Hematopoietic multipotent progenitor cell treated with erythropoietin and hydrocortisone succinate and interleukin-3 and kit ligand, for 17 days (in vitro differentiated cells): ENCODE data around the gene YLPM1.

Experiments used
- DNase-seq: peaks from one replicate; pipeline ENCODE4 v3.0.0-alpha.2; 2015; ENCODE audit warnings: low spot score

Gene YLPM1

GRCh38 chr14:74840603-74841030 lies 77.5 kb downstream of the YLPM1 start:
- DNase-seq, result no peak

GRCh38 chr14:74841230-74842207 lies 78.4 kb downstream of the YLPM1 start:
- DNase-seq, result no peak

GRCh38 chr14:74843653-74844052 lies 80.5 kb downstream of the YLPM1 start:
- DNase-seq, result no peak

GRCh38 chr14:74846168-74846567 lies 83.1 kb downstream of the YLPM1 start:
- no peak for DNase-seq

- no peak for DNase-seq
Measured at GRCh38 chr14:74846968-74847665, 84.0 kb downstream of the YLPM1 start.

- no peak for DNase-seq
Measured at GRCh38 chr14:74848768-74849167, 85.7 kb downstream of the YLPM1 start.

- DNase-seq, result no peak
Measured at GRCh38 chr14:74852922-74853530, 89.9 kb downstream of the YLPM1 start.

GRCh38 chr14:74853581-74853980 lies 90.5 kb downstream of the YLPM1 start:
- DNase-seq, result no peak

GRCh38 chr14:74855021-74855420 lies 91.9 kb downstream of the YLPM1 start:
- DNase-seq, result no peak

GRCh38 chr14:74855945-74856344 lies 92.8 kb downstream of the YLPM1 start:
- no peak for DNase-seq

GRCh38 chr14:74856366-74856765 lies 93.2 kb downstream of the YLPM1 start:
- DNase-seq, result no peak

- no peak for DNase-seq
Measured at GRCh38 chr14:74858022-74858421, 94.9 kb downstream of the YLPM1 start.

GRCh38 chr14:74859757-74860552 lies 96.8 kb downstream of the YLPM1 start:
- DNase-seq, result no peak

GRCh38 chr14:74860899-74861733 lies 98.0 kb downstream of the YLPM1 start:
- DNase-seq, result peak; percentile 91

- DNase-seq, result no peak
Measured at GRCh38 chr14:74861734-74862090, 98.6 kb downstream of the YLPM1 start.

- no peak for DNase-seq
Measured at GRCh38 chr14:74863274-74863673, 100.2 kb downstream of the YLPM1 start.

- DNase-seq, result no peak
Measured at GRCh38 chr14:74864198-74864597, 101.1 kb downstream of the YLPM1 start.

GRCh38 chr14:74865156-74865555 lies 102.0 kb downstream of the YLPM1 start:
- no peak for DNase-seq

- DNase-seq, result no peak
Measured at GRCh38 chr14:74866708-74867389, 103.7 kb downstream of the YLPM1 start.

- no peak for DNase-seq
Measured at GRCh38 chr14:74867673-74868072, 104.6 kb downstream of the YLPM1 start.
